Stimulated activated CD8-positive, alpha-beta memory T cell treated with anti-CD3 and anti-CD28 coated beads, Interleukin-2, amount 100 ng/mL, for 1 hour (primary cell): Measurements from ENCODE around the gene DACH1.

ENCODE experiments used
- DNase-seq, 2 donors: peaks; one replicate each; pipeline ENCODE4 v3.0.0-alpha.2; 2020; ENCODE audit warnings: low read depth in 2 of 2

DACH1 gene

DNA sequence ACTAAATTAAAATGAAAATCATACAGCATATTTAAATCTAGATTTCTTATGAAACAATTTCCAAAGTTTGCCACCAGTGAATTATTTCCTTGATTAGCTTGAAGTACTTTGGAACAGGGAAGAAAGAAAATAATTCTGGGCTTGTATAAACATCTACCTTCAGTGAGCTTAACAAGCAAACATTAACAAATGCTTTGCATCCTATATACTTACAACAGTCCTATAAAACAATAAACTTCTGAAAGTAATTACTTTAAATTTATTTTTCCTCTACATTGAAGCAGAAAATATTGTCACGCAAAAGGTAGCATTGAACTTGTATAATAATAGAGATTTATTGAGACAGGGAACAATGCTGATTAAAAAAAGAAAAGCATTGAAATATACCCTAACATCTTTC, 164.8 kb downstream of the DACH1 start:
- DNase-seq: no peak

GRCh38 chr13:71701741-71702140, 165.3 kb downstream of the DACH1 start:
- no peak for DNase-seq

DNA sequence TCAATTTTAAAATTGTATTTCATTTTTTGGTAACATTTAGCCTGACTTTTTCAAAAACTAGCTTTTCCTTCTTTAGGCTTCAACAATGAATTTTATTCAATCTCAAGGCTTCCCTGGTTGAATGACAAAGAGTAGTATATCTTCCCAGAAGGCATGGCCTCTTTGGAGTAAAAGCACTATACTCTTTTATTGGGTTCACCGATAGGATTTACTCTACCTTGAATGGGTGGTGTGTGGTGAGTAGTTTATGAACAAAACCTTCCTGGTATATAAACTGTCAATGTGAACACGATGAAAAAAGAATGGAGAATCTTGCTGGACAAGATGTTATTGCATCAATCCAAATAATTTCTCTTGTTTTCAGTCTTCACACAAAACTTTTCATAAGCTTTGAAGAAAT, 167.7 kb downstream of the DACH1 start:
- DNase-seq: no peak

GRCh38 chr13:71695662-71696061, 171.3 kb downstream of the DACH1 start:
- no peak for DNase-seq

DNA sequence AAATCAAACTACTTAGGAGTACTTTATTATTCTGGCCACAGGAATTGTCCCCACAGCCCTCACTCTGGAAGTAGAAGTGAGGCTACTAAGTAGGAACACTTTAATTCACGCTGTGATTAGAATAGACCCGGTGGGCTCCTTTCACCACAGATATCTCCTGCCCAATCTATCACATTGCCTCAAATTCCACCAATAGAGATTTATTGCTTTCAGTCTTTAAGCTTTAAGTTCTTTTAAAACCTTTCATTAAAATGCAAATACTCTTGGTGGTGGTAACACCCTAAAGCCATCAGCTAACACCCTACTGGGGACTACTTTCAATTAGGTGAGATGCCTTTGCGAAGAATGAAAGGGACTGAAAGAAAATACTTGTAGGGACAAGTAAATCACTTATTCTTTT, 181.9 kb downstream of the DACH1 start:
- DNase-seq: no peak

DNA sequence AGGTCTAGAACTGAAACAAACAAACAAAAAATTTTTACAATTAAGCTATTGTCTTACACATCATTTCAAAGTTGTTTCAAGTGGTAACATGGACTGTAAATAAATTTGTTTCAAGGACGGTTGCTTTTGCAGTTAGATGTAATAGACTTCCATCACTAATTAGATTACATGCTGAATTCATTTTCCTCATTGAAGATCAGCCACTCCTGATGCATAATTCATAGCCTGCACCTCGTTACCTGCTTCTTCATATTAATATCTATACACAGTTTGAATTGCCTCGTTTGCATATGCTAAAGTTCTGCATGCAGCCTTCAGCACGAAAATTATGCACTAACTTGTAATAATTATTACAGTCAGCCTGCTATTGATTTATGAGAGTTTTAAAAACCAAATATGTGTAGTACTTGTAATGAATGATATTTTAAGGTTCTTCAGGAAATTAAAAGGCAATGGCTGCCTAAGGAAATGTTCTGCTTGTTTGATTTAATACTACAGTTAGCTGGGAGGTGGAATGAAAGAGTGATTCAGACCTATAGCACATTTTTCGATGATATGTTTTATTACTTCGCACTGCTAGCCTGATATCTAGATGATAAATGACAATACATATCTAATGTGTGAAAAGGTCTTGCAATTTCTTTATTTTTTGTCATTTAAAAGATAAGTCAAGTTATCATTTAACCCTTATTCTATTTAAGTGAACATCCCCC, 184.9 kb downstream of the DACH1 start:
- DNase-seq: no peak

DNA sequence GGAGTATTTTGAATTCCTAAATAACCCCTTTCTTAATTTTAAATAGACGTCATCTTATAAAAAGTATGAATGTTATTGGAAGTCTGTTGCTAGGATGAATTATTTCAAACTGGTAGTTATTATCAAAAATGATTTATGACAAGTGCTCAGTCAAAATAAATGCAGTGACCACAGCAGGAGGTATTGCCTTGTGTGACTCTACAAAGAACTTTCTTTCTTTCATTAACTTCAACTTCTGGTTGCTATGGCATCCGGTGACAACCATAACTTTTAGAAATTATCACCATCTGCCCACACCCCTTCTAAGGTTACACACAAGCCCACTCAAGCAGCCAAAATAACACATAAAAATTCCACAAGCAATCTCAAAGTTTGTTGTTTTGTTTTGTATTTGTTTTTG, 189.9 kb downstream of the DACH1 start:
- no peak for DNase-seq

- no peak for DNase-seq
Observed at GRCh38 chr13:71672512-71672911, 194.5 kb downstream of the DACH1 start.

GRCh38 chr13:71663431-71663830, 203.6 kb downstream of the DACH1 start:
- no peak for DNase-seq

GRCh38 chr13:71661921-71662320, 205.1 kb downstream of the DACH1 start:
- DNase-seq: no peak

DNA sequence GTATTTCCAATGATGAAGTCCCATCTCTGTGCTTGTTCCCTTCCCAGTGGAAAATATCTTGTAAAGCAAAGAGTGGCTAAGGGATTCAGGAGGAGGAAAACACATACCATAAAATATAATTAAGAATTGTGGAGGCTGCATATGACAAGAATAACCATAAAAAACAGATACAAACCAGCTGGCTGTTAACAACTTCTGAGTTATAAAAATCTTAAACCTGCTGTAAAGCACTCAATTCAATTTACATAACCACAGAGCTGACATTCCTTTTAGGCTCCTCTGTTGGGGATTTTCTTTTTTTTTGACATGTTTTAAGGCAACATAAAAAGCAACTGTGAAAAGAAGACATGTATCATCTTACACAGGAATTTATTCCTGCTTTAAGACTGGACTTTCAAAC, 207.6 kb downstream of the DACH1 start:
- no peak for DNase-seq

GRCh38 chr13:71645467-71645866, 221.5 kb downstream of the DACH1 start:
- DNase-seq: no peak

DNA sequence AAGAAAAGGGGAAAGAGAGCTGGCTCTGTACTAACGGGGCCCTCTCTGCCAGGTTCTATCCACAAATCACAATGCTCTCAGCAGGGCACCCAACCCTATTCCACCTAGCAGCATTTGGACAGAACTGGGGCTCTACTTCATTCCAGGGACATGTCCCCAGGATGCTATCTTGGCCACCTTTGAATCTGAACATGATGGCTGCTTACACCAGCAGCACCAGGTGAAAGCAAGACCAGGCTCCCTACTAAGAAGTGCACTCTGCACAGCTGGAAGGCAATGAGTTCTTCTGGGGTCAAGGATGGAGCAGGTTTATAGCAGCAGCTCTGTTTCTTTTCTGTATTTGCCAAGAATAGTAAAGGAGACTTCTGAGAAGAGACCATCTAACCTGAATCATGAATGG, 222.4 kb downstream of the DACH1 start:
- DNase-seq: no peak

DNA sequence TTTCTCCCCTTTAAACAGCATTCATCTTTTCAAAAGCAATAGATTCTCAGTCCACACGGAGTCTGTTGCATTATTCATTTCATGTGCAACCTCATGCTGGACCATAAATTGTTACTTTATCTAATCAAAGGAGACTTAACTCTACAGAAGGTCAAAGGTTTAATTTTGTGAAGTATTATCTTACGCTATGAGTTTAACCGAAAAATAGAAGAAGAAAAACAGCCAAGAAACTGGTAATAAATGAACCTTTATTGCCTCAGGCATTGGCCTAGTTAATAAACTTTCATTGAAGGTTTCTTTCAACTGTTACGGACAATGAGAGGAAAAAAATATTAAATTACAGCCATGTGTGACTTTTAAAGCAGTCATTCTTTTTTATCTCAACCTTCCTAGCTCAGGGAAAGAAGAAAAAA, 223.6 kb downstream of the DACH1 start:
- no peak for DNase-seq

DNA sequence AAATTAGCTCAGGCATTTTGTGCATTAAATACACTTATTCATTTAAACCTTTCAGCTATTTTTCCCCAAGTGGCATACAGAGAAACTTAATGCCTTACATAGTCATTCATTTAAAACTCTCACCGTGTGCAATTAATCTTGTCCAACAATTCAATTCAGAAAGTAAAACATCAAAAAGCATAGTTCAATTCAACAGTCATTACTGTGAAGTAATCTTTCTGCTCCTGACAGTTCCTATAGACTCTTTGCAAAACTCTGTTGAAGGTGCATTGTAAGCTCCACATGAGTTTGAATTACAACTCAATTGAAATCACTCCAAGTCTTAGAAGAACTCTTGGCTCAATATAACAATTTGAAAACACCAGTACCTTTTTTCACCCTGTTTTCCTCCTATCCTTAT, 228.3 kb downstream of the DACH1 start:
- no peak for DNase-seq

DNA sequence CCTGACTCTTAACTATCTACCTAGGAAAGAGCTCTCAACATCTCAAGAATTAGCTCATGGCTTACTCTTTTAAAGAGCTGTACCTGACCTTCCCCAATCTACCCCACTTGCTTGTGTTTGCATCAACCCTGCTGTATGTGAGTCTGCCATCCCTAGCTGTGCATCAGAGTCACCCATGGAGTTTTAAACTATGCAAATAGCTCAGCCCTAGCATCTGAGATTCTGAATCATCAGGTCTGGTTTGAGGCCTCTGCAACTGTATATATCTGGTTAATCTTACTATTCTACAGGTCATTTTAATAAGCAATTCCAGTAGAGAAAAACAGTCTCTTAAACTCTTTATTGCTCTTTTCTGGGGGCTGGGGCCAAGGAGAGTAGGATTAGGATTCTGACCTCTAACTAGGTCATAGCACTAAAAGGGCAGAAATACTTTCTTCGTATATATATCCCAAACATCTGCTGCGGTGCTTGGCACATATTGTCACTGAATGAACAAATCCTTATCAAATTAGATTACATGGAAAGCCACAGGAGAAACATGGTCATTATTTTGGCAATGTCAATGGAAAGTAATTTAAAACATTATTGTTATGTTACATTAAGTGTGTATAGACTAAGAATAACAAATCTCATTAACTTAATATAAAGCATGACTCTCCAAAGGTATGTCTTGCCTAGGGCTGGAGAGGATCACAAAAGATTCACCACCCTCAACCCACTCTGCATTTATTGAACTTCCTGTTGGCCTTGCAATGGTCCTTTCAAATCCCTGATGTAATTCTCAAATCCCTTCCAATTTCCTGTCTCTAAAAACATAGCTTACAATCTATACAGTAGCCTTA, 232.2 kb downstream of the DACH1 start:
- no peak for DNase-seq

GRCh38 chr13:71634182-71634581, 232.8 kb downstream of the DACH1 start:
- DNase-seq: no peak

GRCh38 chr13:71632721-71633120, 234.3 kb downstream of the DACH1 start:
- DNase-seq: no peak

DNA sequence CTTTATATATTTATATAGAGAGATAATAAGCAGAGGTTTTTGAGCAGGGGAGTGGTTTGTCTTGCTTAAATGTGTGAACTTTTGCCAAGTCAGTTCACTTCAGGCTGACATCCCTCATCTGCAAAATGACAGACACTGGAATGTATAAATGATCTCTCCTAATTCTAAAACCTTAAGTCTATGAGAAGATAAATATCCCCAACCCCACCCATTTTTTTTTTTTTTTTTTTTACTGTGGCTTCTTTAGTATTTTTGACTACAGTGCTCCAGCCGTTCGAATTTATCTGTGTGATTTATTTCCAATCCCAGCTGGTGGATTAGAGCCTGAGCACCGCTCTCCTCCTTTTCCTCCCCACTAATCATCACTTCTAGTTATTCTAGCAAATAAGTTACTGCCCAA, 234.8 kb downstream of the DACH1 start:
- DNase-seq: no peak

DNA sequence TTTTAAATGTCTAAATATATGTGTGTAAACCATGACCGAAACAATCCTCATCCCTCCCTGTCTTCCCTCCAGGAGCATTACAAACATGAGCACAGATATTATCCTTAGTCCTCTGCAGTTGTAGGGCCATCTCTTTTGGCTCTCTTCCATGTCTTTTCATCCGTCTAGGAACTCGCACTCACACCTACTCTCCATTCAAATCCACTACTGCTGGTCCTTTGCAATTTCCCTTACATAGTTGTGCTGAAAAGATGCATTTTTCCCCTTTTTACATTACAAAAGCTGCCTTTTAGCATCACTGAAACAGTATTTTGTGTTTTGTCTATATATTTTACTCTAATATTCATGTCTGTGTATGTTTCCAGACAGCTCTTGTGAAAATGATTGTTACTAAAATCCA, 237.8 kb downstream of the DACH1 start:
- no peak for DNase-seq

GRCh38 chr13:71626421-71627117, 240.4 kb downstream of the DACH1 start:
- no peak for DNase-seq

DNA sequence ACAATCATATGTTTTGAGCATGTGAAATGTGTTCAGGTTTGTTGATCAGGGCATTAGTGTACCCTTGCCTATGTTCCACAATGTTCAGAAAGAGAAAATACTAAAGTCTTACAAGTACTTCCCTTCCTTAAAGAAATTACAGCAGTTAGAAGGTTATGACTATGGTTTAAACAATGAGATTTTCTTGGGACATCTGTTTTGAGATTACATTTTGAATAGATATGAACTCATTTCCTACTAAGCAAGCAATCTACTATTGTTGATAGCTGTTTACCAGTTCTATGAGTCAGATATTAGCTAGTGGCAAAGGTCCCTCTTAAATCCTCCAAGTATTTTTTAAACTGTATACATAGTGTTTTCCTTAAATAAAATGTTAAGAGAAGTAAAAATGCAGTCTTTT, 241.3 kb downstream of the DACH1 start:
- no peak for DNase-seq
